H9 (cell line): ENCODE results near the gene HEATR3. TPM values are rescaled to one million over a fixed set of nuclear protein-coding genes. Genes with fewer than 3 reads are reported as not detected.

Experiments
- DNase-seq: peaks from one replicate; pipeline ENCODE4 v3.0.0-alpha.2; 2017
- H2AFZ ChIP-seq: one replicate; pipeline ENCODE4 v1.6.1; 2013; ENCODE audit warnings: mild to moderate bottlenecking, low read length, control low read depth, moderate library complexity
- H2AK5ac ChIP-seq: 2 replicates; pipeline ENCODE4 v1.6.1; 2013; ENCODE audit warnings: low read length, control low read depth, mixed read lengths; ENCODE audit not compliant: insufficient read length
- H2BK120ac ChIP-seq: one replicate; pipeline ENCODE4 v1.6.1; 2013; ENCODE audit warnings: low read depth, mild to moderate bottlenecking, low read length, control low read depth, inconsistent platforms; ENCODE audit not compliant: poor library complexity, severe bottlenecking
- H2BK12ac ChIP-seq: 2 replicates; pipeline ENCODE4 v1.6.1; 2013; ENCODE audit warnings: low read length, control low read depth, mixed read lengths, low read depth; ENCODE audit not compliant: insufficient read length
- H2BK15ac ChIP-seq: 2 replicates; pipeline ENCODE4 v1.6.1; 2013; ENCODE audit warnings: low read depth, low read length, control low read depth
- H2BK20ac ChIP-seq: one replicate; pipeline ENCODE4 v1.6.1; 2013; ENCODE audit warnings: low read depth, mild to moderate bottlenecking, low read length, control low read depth, inconsistent platforms; ENCODE audit not compliant: poor library complexity, severe bottlenecking
- H2BK5ac ChIP-seq: 2 replicates; pipeline ENCODE4 v1.6.1; 2013; ENCODE audit warnings: low read length, control low read depth, mixed read lengths; ENCODE audit not compliant: insufficient read length
- H3K14ac ChIP-seq: 2 replicates; pipeline ENCODE4 v1.6.1; 2013; ENCODE audit warnings: low read length, control low read depth; ENCODE audit not compliant: insufficient read depth
- H3K18ac ChIP-seq: 2 replicates; pipeline ENCODE4 v1.6.1; 2013; ENCODE audit warnings: low read depth, mild to moderate bottlenecking, mixed read lengths, low read length, control low read depth; ENCODE audit not compliant: insufficient read length
- H3K23ac ChIP-seq: 2 replicates; pipeline ENCODE4 v1.6.1; 2013; ENCODE audit warnings: low read length, control low read depth, mixed read lengths, low read depth; ENCODE audit not compliant: insufficient read length
- H3K23me2 ChIP-seq: 2 replicates; pipeline ENCODE4 v1.6.1; 2013; ENCODE audit warnings: low read depth, mild to moderate bottlenecking, mixed read lengths, low read length, control low read depth; ENCODE audit not compliant: insufficient read length, poor library complexity, severe bottlenecking
- H3K27ac ChIP-seq: 2 replicates; pipeline ENCODE4 v1.5.1; 2013; ENCODE audit warnings: low read length, control low read depth, mixed read lengths, low read depth; ENCODE audit not compliant: insufficient read length
- H3K27me3 ChIP-seq: 2 replicates; pipeline ENCODE4 v1.6.1; 2013; ENCODE audit warnings: low read length, control low read depth, inconsistent platforms; ENCODE audit not compliant: insufficient read depth
- H3K4ac ChIP-seq: 2 replicates; pipeline ENCODE4 v1.6.1; 2013; ENCODE audit warnings: low read depth, mild to moderate bottlenecking, control low read depth, inconsistent platforms, low read length, moderate library complexity
- H3K4me1 ChIP-seq: 2 replicates; pipeline ENCODE4 v1.6.1; 2013; ENCODE audit warnings: low read length, control low read depth, inconsistent platforms; ENCODE audit not compliant: insufficient read depth
- H3K4me2 ChIP-seq: 2 replicates; pipeline ENCODE4 v1.6.1; 2013; ENCODE audit warnings: low read length, control low read depth, mixed read lengths; ENCODE audit not compliant: insufficient read length, insufficient read depth
- H3K56ac ChIP-seq: 2 replicates; pipeline ENCODE4 v1.6.1; 2013; ENCODE audit warnings: low read depth, mild to moderate bottlenecking, mixed read lengths, low read length, control low read depth; ENCODE audit not compliant: insufficient read length
- H3K79me1 ChIP-seq: 2 replicates; pipeline ENCODE4 v1.6.1; 2013; ENCODE audit warnings: low read depth, mild to moderate bottlenecking, moderate library complexity, low read length, control low read depth, inconsistent platforms; ENCODE audit not compliant: insufficient read depth, poor library complexity, severe bottlenecking
- H3K79me2 ChIP-seq: 2 replicates; pipeline ENCODE4 v1.6.1; 2013; ENCODE audit warnings: low read length, control low read depth, inconsistent platforms; ENCODE audit not compliant: insufficient read depth
- H3K9ac ChIP-seq: 2 replicates; pipeline ENCODE4 v1.6.1; 2013; ENCODE audit warnings: low read length, control low read depth, mixed read lengths; ENCODE audit not compliant: insufficient read length; ENCODE audit errors: extremely low read depth
- H3K9me3 ChIP-seq: one replicate; pipeline ENCODE4 v1.6.1; 2013; ENCODE audit warnings: low read depth, low read length, inconsistent platforms; ENCODE audit not compliant: control insufficient read depth
- H3T11ph ChIP-seq: one replicate; pipeline ENCODE4 v1.6.1; 2013; ENCODE audit warnings: mild to moderate bottlenecking, low read length, control low read depth, inconsistent platforms
- H4K20me1 ChIP-seq: one replicate; pipeline ENCODE4 v1.6.1; 2013; ENCODE audit not compliant: control insufficient read depth, insufficient read length, insufficient read depth
- H4K5ac ChIP-seq: 2 replicates; pipeline ENCODE4 v1.6.1; 2013; ENCODE audit warnings: low read depth, mild to moderate bottlenecking, mixed read lengths, low read length, control low read depth; ENCODE audit not compliant: insufficient read length
- H4K8ac ChIP-seq: replicated peaks from 2 replicates; pipeline ENCODE4 v1.6.1; 2013; ENCODE audit warnings: low read length, control low read depth, mixed read lengths, low read depth; ENCODE audit not compliant: insufficient read length
- H4K91ac ChIP-seq: 2 replicates; pipeline ENCODE4 v1.6.1; 2013; ENCODE audit warnings: low read depth, mild to moderate bottlenecking, moderate library complexity, mixed read lengths, low read length, control low read depth; ENCODE audit not compliant: insufficient read length
- H3K27ac Mint-ChIP-seq, 3 experiments: 2 replicates in 2 of 3; 3 replicates in 1 of 3; pipeline ENCODE4 v1.8.0; 2020 to 2021; ENCODE audit warnings: mixed read lengths in 3 of 3, mild to moderate bottlenecking in 1 of 3, moderate library complexity in 1 of 3
- H3K27me3 Mint-ChIP-seq: 2 replicates; pipeline ENCODE4 v1.8.0; 2021; ENCODE audit warnings: low read depth, mild to moderate bottlenecking, moderate library complexity, mixed read lengths
- H3K36me3 Mint-ChIP-seq, 3 experiments: 2 replicates in 2 of 3; 3 replicates in 1 of 3; pipeline ENCODE4 v1.8.0; 2020 to 2021; ENCODE audit warnings: low read depth in 3 of 3, mixed read lengths in 3 of 3; ENCODE audit not compliant: insufficient read depth in 1 of 3
- H3K4me1 Mint-ChIP-seq, 2 experiments: 2 replicates each; pipeline ENCODE4 v1.8.0; 2020; ENCODE audit warnings: mixed read lengths in 2 of 2
- H3K4me3 Mint-ChIP-seq, 2 experiments: 2 replicates in 1 of 2; 3 replicates in 1 of 2; pipeline ENCODE4 v1.8.0; 2020 to 2021; ENCODE audit warnings: mild to moderate bottlenecking in 2 of 2, mixed read lengths in 2 of 2, moderate library complexity in 1 of 2
- H3K9me3 Mint-ChIP-seq, 2 experiments: 2 replicates in 1 of 2; 3 replicates in 1 of 2; pipeline ENCODE4 v1.8.0; 2020; ENCODE audit warnings: mild to moderate bottlenecking in 2 of 2, mixed read lengths in 2 of 2, moderate library complexity in 1 of 2
- WGBS: extraction: QIAGEN DNeasy Blood & Tissue Kit; methylation state at CpG from one replicate; pipeline ENCODE4 v1.1.7; 2013; ENCODE audit warnings: missing lambda C conversion rate, low lambda C conversion rate, mixed read lengths; ENCODE audit not compliant: insufficient read length; ENCODE audit errors: extremely low coverage; 5-methylcytosine and 5-hydroxymethylcytosine counted together
- total RNA-seq: library from RNA; stranded (reverse); gene quantifications from 2 replicates; pipeline ENCODE4 v1.2.1, GENCODE V29; 2021
- TF ChIP-seq, protein P1 (sequence below): fragments of 200-600 bp; sonication (generic); conservative IDR thresholded peaks from 3 replicates; pipeline ENCODE4 v1.8.0; 2021; ENCODE audit warnings: antibody characterized with exemption, mild to moderate bottlenecking

Gene HEATR3
- total RNA-seq, 1 experiment from 2014 or later, result 26.5 TPM

DNA sequence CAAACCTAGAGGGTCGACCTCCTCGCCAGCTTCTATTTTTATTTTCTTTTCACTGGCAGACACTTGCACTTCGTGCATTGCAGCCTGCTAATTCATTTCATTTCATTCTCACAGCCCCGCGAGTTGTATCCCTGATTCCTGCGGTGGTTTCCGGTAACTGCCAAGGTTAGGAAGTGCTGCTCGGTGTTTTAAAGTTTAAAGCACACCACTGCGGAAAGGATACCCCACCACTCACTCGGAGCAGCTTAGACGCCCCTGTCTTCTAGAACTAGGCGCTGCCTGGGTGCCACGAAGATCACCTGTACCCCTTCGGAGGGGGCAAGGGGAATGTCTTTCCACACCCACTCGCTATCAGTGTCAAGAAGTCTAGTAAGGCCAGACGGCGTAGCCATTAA is 40.2 kb upstream of the HEATR3 start:
- no peaks in the 10 kb centered on the region; the same call in 1 of the 2 replicates for H3K27me3 Mint-ChIP-seq
- Histone ChIP-seq H4K5ac (no peak overlapping the region), H3K27ac (no peak overlapping the region), H4K91ac (no peak overlapping the region), H2BK15ac (no peak overlapping the region), H3K23ac (no peak overlapping the region), H2BK12ac (no peak overlapping the region), H4K8ac (no peak overlapping the region), H3K9me3 (no peaks in the 10 kb centered on the region), H3T11ph (no peak overlapping the region), H3K27me3 (no peaks in the 10 kb centered on the region), H3K79me2 (peaks cover 6% of the 10 kb centered on the region; the same call in 1 of the 2 replicates), H2BK5ac (no peak overlapping the region), H2BK20ac (no peak overlapping the region), H2BK120ac (no peak overlapping the region), H3K4ac (no peak overlapping the region), H3K4me2 (peak overlapping the region; percentile 90), H2AK5ac (no peak overlapping the region), H3K9ac (peak overlapping the region; percentile 55), H3K23me2 (peaks cover 5% of the 10 kb centered on the region), H4K20me1 (no peaks in the 10 kb centered on the region), H2AFZ (no peak overlapping the region), H3K18ac (no peak overlapping the region), H3K4me1 (no peaks in the 10 kb centered on the region; the same call in 1 of the 2 replicates), H3K56ac (no peak overlapping the region), H3K79me1 (no peaks in the 10 kb centered on the region), H3K14ac (no peak overlapping the region)
- TF ChIP-seq, protein P1, sequence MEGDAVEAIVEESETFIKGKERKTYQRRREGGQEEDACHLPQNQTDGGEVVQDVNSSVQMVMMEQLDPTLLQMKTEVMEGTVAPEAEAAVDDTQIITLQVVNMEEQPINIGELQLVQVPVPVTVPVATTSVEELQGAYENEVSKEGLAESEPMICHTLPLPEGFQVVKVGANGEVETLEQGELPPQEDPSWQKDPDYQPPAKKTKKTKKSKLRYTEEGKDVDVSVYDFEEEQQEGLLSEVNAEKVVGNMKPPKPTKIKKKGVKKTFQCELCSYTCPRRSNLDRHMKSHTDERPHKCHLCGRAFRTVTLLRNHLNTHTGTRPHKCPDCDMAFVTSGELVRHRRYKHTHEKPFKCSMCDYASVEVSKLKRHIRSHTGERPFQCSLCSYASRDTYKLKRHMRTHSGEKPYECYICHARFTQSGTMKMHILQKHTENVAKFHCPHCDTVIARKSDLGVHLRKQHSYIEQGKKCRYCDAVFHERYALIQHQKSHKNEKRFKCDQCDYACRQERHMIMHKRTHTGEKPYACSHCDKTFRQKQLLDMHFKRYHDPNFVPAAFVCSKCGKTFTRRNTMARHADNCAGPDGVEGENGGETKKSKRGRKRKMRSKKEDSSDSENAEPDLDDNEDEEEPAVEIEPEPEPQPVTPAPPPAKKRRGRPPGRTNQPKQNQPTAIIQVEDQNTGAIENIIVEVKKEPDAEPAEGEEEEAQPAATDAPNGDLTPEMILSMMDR, result no peak
- peaks cover 18 to 19% of the 10 kb centered on the region in 2 experiments for H3K4me1 Mint-ChIP-seq
- peak overlapping the region; percentile 92 to 95 for H3K4me3 Mint-ChIP-seq
- H3K27ac Mint-ChIP-seq, result peak overlapping the region in 2 of 3 experiments; percentile 15 to 83; a peak in 3 of 7 replicates
- no peak for DNase-seq
- H3K36me3 Mint-ChIP-seq, result peaks cover 5 to 15% (median 12%) of the 10 kb centered on the region in 3 experiments; a peak in 5 of 7 replicates
- no peaks in the 10 kb centered on the region for H3K9me3 Mint-ChIP-seq
- no CpG with 5 or more reads among the region's 17 CpGs for WGBS
